Peyer's patch (tissue), 4 donors: ENCODE results near the gene ATAD3C. TPM values are rescaled to one million over a fixed set of nuclear protein-coding genes. Genes with fewer than 3 reads are reported as not detected.
"Not testable (repeated sequence)": the region's sequence is repeated elsewhere in the genome, so short reads cannot be mapped to it uniquely, and the experiment has no call there.

Source experiments
- DNase-seq, 3 donors: peaks; one replicate each; pipeline ENCODE4 v3.0.0-alpha.2; 2017 to 2019
- H3K27ac ChIP-seq, 4 donors: fragments of 200-600 bp; sonication (generic); one replicate each; pipeline ENCODE4 v1.5.1; 2016 to 2019
- H3K27me3 ChIP-seq, 2 donors: fragments of 200-600 bp; sonication (generic); one replicate each; pipeline ENCODE4 v1.5.1; 2019
- H3K36me3 ChIP-seq, 3 donors: fragments of 200-600 bp; sonication (generic); one replicate each; pipeline ENCODE4 v1.5.1; 2016 to 2019
- H3K4me1 ChIP-seq, 4 donors: fragments of 200-600 bp; sonication (generic); one replicate each; pipeline ENCODE4 v1.5.1; 2016 to 2019
- H3K4me3 ChIP-seq, 4 donors: fragments of 200-600 bp; sonication (generic); 1 replicate in 3 of 4; 2 replicates in 1 of 4; pipeline ENCODE4 v1.5.1; 2016 to 2019; ENCODE audit warnings: mild to moderate bottlenecking in 1 of 4
- H3K9me3 ChIP-seq, 4 donors: fragments of 200-600 bp; sonication (generic); one replicate each; pipeline ENCODE4 v1.5.1; 2016 to 2019; ENCODE audit warnings: mild to moderate bottlenecking in 1 of 4
- CTCF ChIP-seq, 6 experiments: fragments of 450-650 bp in 4 of 6; fragments of 200-600 bp in 2 of 6; sonication (generic) in 1 of 6; IDR thresholded peaks; one replicate each; pipeline ENCODE4 v1.5.1; 2017 to 2019; ENCODE audit warnings: antibody characterized with exemption in 6 of 6, mild to moderate bottlenecking in 3 of 6, moderate library complexity in 1 of 6
- POLR2A ChIP-seq, 2 donors: fragments of 450-650 bp; IDR thresholded peaks; one replicate each; pipeline ENCODE4 v1.5.1; 2017; ENCODE audit warnings: antibody characterized with exemption in 2 of 2, mild to moderate bottlenecking in 2 of 2, moderate library complexity in 2 of 2
- total RNA-seq, 4 donors: library from RNA; depleted of rRNA; stranded (reverse); fragments of >200 nt; gene quantifications; one replicate each; pipeline ENCODE4 v1.1.0, GENCODE V29; 2016

Gene ATAD3C
- total RNA-seq, 4 donors from 2014 or later: 0.27 TPM; not detected in 3

DNA sequence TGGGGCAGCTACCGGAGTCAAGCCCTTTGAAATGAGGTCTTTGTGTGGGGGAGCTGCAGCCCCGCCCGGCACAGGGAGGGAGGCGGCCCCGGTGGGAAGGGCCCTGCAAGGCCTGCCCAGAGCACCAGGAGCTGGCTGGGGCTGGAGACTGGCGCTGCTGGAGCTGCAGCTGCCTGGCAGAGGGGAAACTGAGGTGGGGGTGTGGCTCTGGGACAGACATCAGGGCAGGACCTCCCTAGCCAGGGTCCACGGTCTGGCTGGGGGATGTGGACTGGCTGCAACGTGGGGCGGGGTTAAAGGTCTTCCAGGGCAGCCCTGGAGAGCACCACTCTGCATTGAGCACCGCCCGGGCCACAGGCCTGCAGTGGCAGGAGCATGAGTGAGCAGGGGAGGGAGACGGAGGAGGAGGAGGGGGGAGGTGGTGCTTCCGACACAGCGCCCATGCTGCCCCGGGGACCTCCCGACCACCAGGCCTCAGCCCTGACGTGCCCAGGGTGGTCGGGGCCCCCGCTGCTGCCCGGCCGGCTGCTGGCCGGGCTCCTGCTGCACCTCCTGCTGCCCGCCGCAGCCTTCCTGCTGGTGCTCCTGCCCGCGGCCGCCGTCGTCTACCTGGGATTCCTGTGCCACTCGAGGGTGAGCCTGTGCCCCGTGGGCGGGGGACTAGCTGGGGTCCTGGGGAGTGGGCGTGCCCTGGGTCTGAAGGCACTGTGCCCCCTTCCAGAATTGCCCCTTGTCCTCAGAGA lies 23.6 kb upstream of the ATAD3C start:
- H3K27me3 ChIP-seq: no peaks in the 10 kb centered on the region
- no peaks in the 10 kb centered on the region for H3K36me3 ChIP-seq
- no peak overlapping the region for H3K4me3 ChIP-seq
- DNase-seq: no peak
- H3K27ac ChIP-seq: no peak overlapping the region
- H3K9me3 ChIP-seq: no peaks in the 10 kb centered on the region
- H3K4me1 ChIP-seq: peaks cover 0 to 15% (median 2%) of the 10 kb centered on the region in 4 donors
- TF ChIP-seq CTCF (IDR thresholded peaks at IDR 0.05) (no peak), POLR2A (IDR thresholded peaks at IDR 0.05) (no peak)

GRCh38 chr1:1426496-1427105 lies 22.9 kb upstream of the ATAD3C start:
- DNase-seq: no peak
- H3K36me3 ChIP-seq: no peaks in the 10 kb centered on the region
- H3K4me3 ChIP-seq: no peak overlapping the region
- H3K9me3 ChIP-seq: no peaks in the 10 kb centered on the region
- H3K4me1 ChIP-seq: peaks cover 0 to 21% (median 2%) of the 10 kb centered on the region in 4 donors
- no peak overlapping the region for H3K27ac ChIP-seq
- TF ChIP-seq CTCF (IDR thresholded peaks at IDR 0.05) (no peak), POLR2A (IDR thresholded peaks at IDR 0.05) (no peak)
- no peaks in the 10 kb centered on the region for H3K27me3 ChIP-seq

GRCh38 chr1:1427106-1427819 lies 22.2 kb upstream of the ATAD3C start:
- TF ChIP-seq POLR2A (IDR thresholded peaks at IDR 0.05) (no peak), CTCF (IDR thresholded peaks at IDR 0.05) (no peak)
- Histone ChIP-seq H3K9me3 (no peaks in the 10 kb centered on the region), H3K27ac (peak overlapping the region in 2 of 4 donors; percentile 39 to 49), H3K36me3 (no peaks in the 10 kb centered on the region), H3K4me3 (peak overlapping the region; percentile 10 to 55 (median 46)), H3K4me1 (peaks cover 0 to 27% (median 5%) of the 10 kb centered on the region in 4 donors), H3K27me3 (no peaks in the 10 kb centered on the region)
- no peak for DNase-seq

DNA sequence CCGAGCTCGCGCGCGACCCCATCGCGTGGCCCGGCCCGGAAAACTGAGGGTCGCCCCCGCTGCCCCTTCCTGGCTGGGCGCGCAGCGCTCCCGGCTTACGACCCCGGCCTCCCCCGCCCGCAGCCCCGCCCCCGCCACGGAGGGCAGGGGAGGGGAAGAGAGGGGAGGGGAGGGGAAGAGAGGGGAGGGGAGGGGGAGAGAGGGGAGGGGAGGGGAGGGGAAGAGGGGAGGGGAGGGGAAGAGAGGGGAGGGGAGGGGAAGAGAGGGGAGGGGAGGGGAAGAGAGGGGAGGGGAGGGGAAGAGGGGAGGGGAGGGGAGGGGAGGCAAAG lies 21.7 kb upstream of the ATAD3C start:
- peak overlapping the region in 2 of 4 donors; percentile 39 to 49 for H3K27ac ChIP-seq
- H3K4me3 ChIP-seq: peak overlapping the region; percentile 10 to 55 (median 46)

GRCh38 chr1:1428174-1428573 lies 21.3 kb upstream of the ATAD3C start:
- peaks cover 0 to 36% (median 5%) of the 10 kb centered on the region in 4 donors for H3K4me1 ChIP-seq
- H3K36me3 ChIP-seq: no peaks in the 10 kb centered on the region
- H3K4me3 ChIP-seq: no peak overlapping the region
- H3K27ac ChIP-seq: peak overlapping the region in 1 of 4 donors; percentile 91
- TF ChIP-seq POLR2A (IDR thresholded peaks at IDR 0.05) (no peak), CTCF (IDR thresholded peaks at IDR 0.05) (no peak)
- no peaks in the 10 kb centered on the region for H3K9me3 ChIP-seq
- DNase-seq: no peak
- no peaks in the 10 kb centered on the region for H3K27me3 ChIP-seq

More for the DNA sequence above, 21.7 kb upstream of the ATAD3C start:
- TF ChIP-seq POLR2A (IDR thresholded peaks at IDR 0.05): no peak
- TF ChIP-seq CTCF (IDR thresholded peaks at IDR 0.05): no peak
- DNase-seq: no peak
- H3K36me3 ChIP-seq: no peaks in the 10 kb centered on the region
- H3K4me1 ChIP-seq: peaks cover 0 to 33% (median 5%) of the 10 kb centered on the region in 4 donors
- no peaks in the 10 kb centered on the region for H3K27me3 ChIP-seq
- H3K9me3 ChIP-seq: no peaks in the 10 kb centered on the region

- Histone ChIP-seq H3K4me1 (peaks cover 6 to 44% (median 10%) of the 10 kb centered on the region in 4 donors), H3K27ac (peak overlapping the region in 1 of 4 donors; percentile 91)
- H3K4me3 ChIP-seq, DNase-seq, H3K27me3 ChIP-seq, H3K9me3 ChIP-seq, H3K36me3 ChIP-seq: not testable (repeated sequence)
Measured at GRCh38 chr1:1428967-1429366, 20.5 kb upstream of the ATAD3C start.
